Fibroblast of lung (primary cell): Measurements from ENCODE around the gene ALPG. TPM values are rescaled to one million over a fixed set of nuclear protein-coding genes. Genes with fewer than 3 reads are reported as not detected.

ENCODE experiments used
- DNase-seq, 2 donors: peaks; one replicate each; pipeline versions ENCODE4 v3.0.0 to v3.0.0-alpha.2; 2010; ENCODE audit warnings: low read depth in 2 of 2
- H2AFZ ChIP-seq: 2 replicates; pipeline ENCODE4 v1.5.1; 2012; ENCODE audit warnings: low read length, control low read depth, inconsistent platforms
- H3K27ac ChIP-seq: 2 replicates; pipeline ENCODE4 v1.5.1; 2011; ENCODE audit warnings: low read length, control low read depth; ENCODE audit not compliant: insufficient read depth
- H3K27me3 ChIP-seq: 2 replicates; pipeline ENCODE4 v1.5.1; 2011; ENCODE audit warnings: mild to moderate bottlenecking, low read length; ENCODE audit not compliant: control insufficient read depth, insufficient read depth
- H3K36me3 ChIP-seq: 2 replicates; pipeline ENCODE4 v1.5.1; 2011; ENCODE audit warnings: low read length; ENCODE audit not compliant: control insufficient read depth, insufficient read depth
- H3K4me1 ChIP-seq: 2 replicates; pipeline ENCODE4 v1.5.1; 2011; ENCODE audit warnings: low read length; ENCODE audit not compliant: control insufficient read depth, insufficient read depth; ENCODE audit errors: extremely low read depth
- H3K4me2 ChIP-seq: 2 replicates; pipeline ENCODE4 v1.5.1; 2011; ENCODE audit warnings: low read length, control low read depth; ENCODE audit not compliant: insufficient read depth; ENCODE audit errors: extremely low read depth
- H3K4me3 ChIP-seq, 4 experiments: fragments of 200-600 bp in 1 of 4; sonication (generic) in 1 of 4; replicated peaks in 1 of 4; 2 replicates each; pipeline ENCODE4 v1.5.1; 2011 to 2016; ENCODE audit warnings: low read length in 4 of 4, low read depth in 3 of 4, mild to moderate bottlenecking in 3 of 4, control low read depth in 2 of 4, inconsistent platforms in 1 of 4, mixed read lengths in 1 of 4; ENCODE audit not compliant: insufficient read depth in 1 of 4; ENCODE audit errors: control extremely low read depth in 1 of 4
- H3K79me2 ChIP-seq: 2 replicates; pipeline ENCODE4 v1.5.1; 2012; ENCODE audit warnings: mild to moderate bottlenecking, low read length, inconsistent platforms; ENCODE audit not compliant: control insufficient read depth, insufficient read depth
- H3K9ac ChIP-seq: 2 replicates; pipeline ENCODE4 v1.5.1; 2011; ENCODE audit warnings: mild to moderate bottlenecking, low read length, control low read depth; ENCODE audit not compliant: insufficient read depth
- H3K9me3 ChIP-seq: 2 replicates; pipeline ENCODE4 v1.5.1; 2012; ENCODE audit warnings: low read depth, low read length; ENCODE audit not compliant: control insufficient read depth, insufficient read depth
- H4K20me1 ChIP-seq: 2 replicates; pipeline ENCODE4 v1.5.1; 2011; ENCODE audit warnings: low read length; ENCODE audit not compliant: control insufficient read depth, insufficient read depth; ENCODE audit errors: extremely low read depth
- EZH2 ChIP-seq: IDR thresholded peaks from 2 replicates; pipeline ENCODE4 v1.5.1; 2012; ENCODE audit warnings: low read length, control low read depth, mild to moderate bottlenecking; ENCODE audit errors: missing control alignments
- polyA plus RNA-seq, 2 donors: library from polyadenylated mRNA; depleted of rRNA in 1 of 2; stranded (reverse) in 1 of 2; unstranded in 1 of 2; fragments of >200 nt; gene quantifications; 2 replicates each; pipeline ENCODE4 v1.2.1, GENCODE V29; 2011 to 2012; ENCODE audit warnings: missing spikeins in 1 of 2
- total RNA-seq: library from RNA; depleted of rRNA; stranded (reverse); fragments of >200 nt; gene quantifications from 2 replicates; pipeline ENCODE4 v1.2.1, GENCODE V29; 2014
- TF ChIP-seq, protein P1 (sequence below), 2 donors: IDR thresholded peaks in 1 of 2; conservative IDR thresholded peaks in 1 of 2; 1 replicate in 1 of 2; 2 replicates in 1 of 2; pipeline ENCODE4 v1.5.1; 2011 to 2012; ENCODE audit warnings: low read length in 2 of 2, control low read depth in 1 of 2, inconsistent platforms in 1 of 2, low read depth in 1 of 2, mild to moderate bottlenecking in 1 of 2

ALPG gene
- total and polyA plus RNA-seq, 2 donors (not counting 1 experiment from before 2014, with no cell fraction given): not detected

DNA sequence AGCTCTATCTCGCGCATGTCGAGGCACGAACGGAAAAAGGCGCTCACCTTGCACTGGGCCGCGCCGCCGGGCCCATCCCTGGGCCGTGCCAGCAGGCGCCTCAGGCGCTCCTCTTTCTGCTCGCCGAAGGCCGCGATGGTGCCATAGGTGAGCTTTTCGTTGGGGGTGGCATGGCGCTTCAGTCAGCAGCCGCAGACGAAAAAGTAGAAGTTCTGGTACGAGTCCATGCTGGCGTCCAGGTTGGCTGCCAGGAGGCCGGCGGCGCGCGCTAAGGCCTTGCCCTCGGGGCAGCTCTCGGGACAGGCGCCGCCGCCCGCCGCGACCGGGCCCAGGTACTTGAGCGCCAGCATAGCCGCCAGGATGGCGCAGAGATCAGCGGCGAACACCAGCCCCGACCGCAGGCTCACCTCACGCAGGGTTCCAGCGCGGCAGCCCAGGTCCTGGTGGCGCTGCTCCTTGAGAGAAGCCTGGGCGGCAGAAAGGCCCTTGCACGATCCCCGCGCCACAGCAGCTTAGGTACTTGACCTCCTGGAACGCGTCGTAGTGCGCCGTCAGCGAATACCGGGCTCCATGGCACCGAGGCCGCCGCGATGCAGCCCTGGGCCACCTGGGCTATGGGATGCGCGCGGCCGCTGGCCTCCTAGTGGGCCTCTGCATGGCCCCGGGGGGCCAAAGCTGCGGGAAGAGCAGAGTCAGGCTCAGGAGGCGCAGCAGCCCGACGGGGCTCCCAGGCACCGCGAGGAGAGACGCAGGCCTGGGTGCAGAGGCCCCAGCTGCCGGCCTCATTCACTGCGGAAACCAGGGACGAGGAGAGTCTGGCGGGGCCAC, 12.8 kb downstream of the ALPG start:
- H3K4me2 ChIP-seq: no peak overlapping the region
- no peak overlapping the region for H2AFZ ChIP-seq
- peak; percentile 82 for TF ChIP-seq EZH2
- TF ChIP-seq, protein P1, sequence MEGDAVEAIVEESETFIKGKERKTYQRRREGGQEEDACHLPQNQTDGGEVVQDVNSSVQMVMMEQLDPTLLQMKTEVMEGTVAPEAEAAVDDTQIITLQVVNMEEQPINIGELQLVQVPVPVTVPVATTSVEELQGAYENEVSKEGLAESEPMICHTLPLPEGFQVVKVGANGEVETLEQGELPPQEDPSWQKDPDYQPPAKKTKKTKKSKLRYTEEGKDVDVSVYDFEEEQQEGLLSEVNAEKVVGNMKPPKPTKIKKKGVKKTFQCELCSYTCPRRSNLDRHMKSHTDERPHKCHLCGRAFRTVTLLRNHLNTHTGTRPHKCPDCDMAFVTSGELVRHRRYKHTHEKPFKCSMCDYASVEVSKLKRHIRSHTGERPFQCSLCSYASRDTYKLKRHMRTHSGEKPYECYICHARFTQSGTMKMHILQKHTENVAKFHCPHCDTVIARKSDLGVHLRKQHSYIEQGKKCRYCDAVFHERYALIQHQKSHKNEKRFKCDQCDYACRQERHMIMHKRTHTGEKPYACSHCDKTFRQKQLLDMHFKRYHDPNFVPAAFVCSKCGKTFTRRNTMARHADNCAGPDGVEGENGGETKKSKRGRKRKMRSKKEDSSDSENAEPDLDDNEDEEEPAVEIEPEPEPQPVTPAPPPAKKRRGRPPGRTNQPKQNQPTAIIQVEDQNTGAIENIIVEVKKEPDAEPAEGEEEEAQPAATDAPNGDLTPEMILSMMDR (conservative IDR thresholded peaks at IDR 0.05 in 1 of 2, IDR thresholded peaks at IDR 0.05 in 1 of 2; ENCODE audit: low read depth in 1 of 2, low read length in 2 of 2): no peak
- H3K36me3 ChIP-seq: no peaks in the 10 kb centered on the region
- H3K4me1 ChIP-seq: no peaks in the 10 kb centered on the region
- H3K9me3 ChIP-seq: no peaks in the 10 kb centered on the region
- H3K79me2 ChIP-seq: no peaks in the 10 kb centered on the region
- H4K20me1 ChIP-seq: no peaks in the 10 kb centered on the region
- peaks cover 50% of the 10 kb centered on the region for H3K27me3 ChIP-seq
- H3K4me3 ChIP-seq: no peak overlapping the region
- H3K9ac ChIP-seq: no peak overlapping the region
- H3K27ac ChIP-seq: no peak overlapping the region
- no peak for DNase-seq

DNA sequence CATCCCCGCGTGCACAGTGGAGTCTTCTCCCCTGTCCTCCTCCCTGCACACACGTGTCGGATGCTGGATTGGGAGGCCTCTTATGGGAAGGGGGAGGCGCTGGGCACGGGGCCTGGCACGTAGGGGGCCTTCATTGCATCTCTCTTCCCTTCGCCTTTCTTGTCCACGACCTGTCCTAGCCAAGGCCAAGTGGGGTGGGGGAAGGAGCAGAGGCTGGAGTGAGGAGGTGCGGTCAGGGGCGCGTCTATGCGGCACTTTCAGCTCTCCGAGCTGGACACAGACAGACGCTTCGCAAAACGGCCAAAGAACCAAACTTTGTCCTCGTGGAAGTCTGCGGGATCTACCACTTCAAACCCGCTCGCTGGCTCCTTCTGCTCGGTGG, 13.4 kb downstream of the ALPG start:
- Histone ChIP-seq H3K9ac (no peak overlapping the region), H3K4me1 (no peaks in the 10 kb centered on the region), H3K79me2 (no peaks in the 10 kb centered on the region), H3K9me3 (no peaks in the 10 kb centered on the region), H3K27ac (no peak overlapping the region), H3K4me3 (no peak overlapping the region), H4K20me1 (no peaks in the 10 kb centered on the region), H3K4me2 (no peak overlapping the region), H3K27me3 (peaks cover 50% of the 10 kb centered on the region), H3K36me3 (no peaks in the 10 kb centered on the region), H2AFZ (no peak overlapping the region)
- no peak for DNase-seq
- TF ChIP-seq, protein P1 (conservative IDR thresholded peaks at IDR 0.05 in 1 of 2, IDR thresholded peaks at IDR 0.05 in 1 of 2; ENCODE audit: low read depth in 1 of 2, low read length in 2 of 2): no peak
- TF ChIP-seq EZH2: no peak

DNA sequence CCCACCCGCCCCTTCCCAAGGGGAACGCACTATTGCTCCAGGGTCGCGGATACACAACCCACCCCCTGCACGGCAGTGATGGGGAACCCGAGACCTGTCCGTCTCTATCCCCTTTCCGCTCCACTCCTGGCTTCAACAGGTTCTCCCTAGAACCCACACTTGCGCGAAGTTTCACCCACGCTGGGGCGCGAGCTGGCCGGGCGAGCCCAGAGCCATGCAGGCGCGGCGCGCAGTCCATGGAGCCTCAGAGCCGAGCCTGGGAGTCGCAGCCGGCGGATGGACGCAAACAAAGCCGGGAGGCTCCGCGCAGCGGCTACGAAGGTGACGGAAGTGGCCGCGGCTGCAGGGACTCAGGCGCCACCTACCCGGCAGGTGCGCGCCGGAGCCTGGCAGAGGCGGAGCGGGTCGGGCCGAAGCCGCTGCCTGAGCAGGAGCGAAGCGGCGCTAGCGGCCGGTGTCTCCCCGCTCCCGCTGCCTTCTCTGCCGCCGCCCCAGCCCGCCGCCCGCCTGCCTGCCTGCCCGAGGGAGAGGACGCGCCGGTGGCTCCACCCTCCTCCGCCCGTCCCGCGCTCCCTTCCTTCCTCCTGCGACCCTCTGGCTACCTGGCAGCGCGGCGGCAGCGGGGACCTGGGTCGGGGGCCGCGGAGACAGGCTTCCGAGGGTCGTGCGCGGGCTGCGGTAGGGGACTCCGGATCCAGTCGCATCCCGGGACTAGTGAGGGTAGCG, 14.0 kb downstream of the ALPG start:
- Histone ChIP-seq H3K4me1 (no peaks in the 10 kb centered on the region), H3K9me3 (no peaks in the 10 kb centered on the region), H3K4me2 (no peak overlapping the region), H3K36me3 (no peaks in the 10 kb centered on the region), H3K9ac (no peak overlapping the region), H3K27ac (no peak overlapping the region), H4K20me1 (no peaks in the 10 kb centered on the region), H2AFZ (no peak overlapping the region), H3K4me3 (no peak overlapping the region), H3K27me3 (peaks cover 50% of the 10 kb centered on the region), H3K79me2 (no peaks in the 10 kb centered on the region)
- peak in 1 of 2 donors; percentile 11 for DNase-seq
- TF ChIP-seq, protein P1 (conservative IDR thresholded peaks at IDR 0.05 in 1 of 2, IDR thresholded peaks at IDR 0.05 in 1 of 2; ENCODE audit: low read depth in 1 of 2, low read length in 2 of 2): no peak
- TF ChIP-seq EZH2: peak; percentile 43
